HEK293 (cell line): Measurements from ENCODE around the gene ACOT7.

ENCODE experiments used
- PATZ1 ChIP-seq: fragments of 450-650 bp; formaldehyde crosslinking; IDR thresholded peaks from 2 replicates; pipeline ENCODE4 v1.5.1; 2016; ENCODE audit warnings: missing biosample characterization, missing genetic modification characterization
- PRDM6 ChIP-seq: fragments of 450-650 bp; formaldehyde crosslinking; IDR thresholded peaks from 2 replicates; pipeline ENCODE4 v1.5.1; 2017; ENCODE audit warnings: missing biosample characterization, missing genetic modification characterization
- ZNF239 ChIP-seq: fragments of 450-650 bp; formaldehyde crosslinking; IDR thresholded peaks from 2 replicates; pipeline ENCODE4 v1.5.1; 2016; ENCODE audit warnings: missing biosample characterization, missing genetic modification characterization
- TF ChIP-seq, protein P1 (sequence below): fragments of 450-650 bp; formaldehyde crosslinking; IDR thresholded peaks from 2 replicates; pipeline ENCODE4 v1.5.1; 2016; ENCODE audit warnings: missing biosample characterization, missing genetic modification characterization
- TF ChIP-seq, protein P2 (sequence below): fragments of 450-650 bp; formaldehyde crosslinking; IDR thresholded peaks from 2 replicates; pipeline ENCODE4 v1.5.1; 2016; ENCODE audit warnings: missing biosample characterization, missing genetic modification characterization

GRCh38 chr1:6266641-6267040, 126.9 kb downstream of the ACOT7 start:
- no peak for TF ChIP-seq ZNF239 (tag by site-specific recombination)
- TF ChIP-seq, protein P1, sequence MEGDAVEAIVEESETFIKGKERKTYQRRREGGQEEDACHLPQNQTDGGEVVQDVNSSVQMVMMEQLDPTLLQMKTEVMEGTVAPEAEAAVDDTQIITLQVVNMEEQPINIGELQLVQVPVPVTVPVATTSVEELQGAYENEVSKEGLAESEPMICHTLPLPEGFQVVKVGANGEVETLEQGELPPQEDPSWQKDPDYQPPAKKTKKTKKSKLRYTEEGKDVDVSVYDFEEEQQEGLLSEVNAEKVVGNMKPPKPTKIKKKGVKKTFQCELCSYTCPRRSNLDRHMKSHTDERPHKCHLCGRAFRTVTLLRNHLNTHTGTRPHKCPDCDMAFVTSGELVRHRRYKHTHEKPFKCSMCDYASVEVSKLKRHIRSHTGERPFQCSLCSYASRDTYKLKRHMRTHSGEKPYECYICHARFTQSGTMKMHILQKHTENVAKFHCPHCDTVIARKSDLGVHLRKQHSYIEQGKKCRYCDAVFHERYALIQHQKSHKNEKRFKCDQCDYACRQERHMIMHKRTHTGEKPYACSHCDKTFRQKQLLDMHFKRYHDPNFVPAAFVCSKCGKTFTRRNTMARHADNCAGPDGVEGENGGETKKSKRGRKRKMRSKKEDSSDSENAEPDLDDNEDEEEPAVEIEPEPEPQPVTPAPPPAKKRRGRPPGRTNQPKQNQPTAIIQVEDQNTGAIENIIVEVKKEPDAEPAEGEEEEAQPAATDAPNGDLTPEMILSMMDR (tag by site-specific recombination) = no peak
- no peak for TF ChIP-seq PRDM6 (tag by site-specific recombination)
- no peak for TF ChIP-seq PATZ1
- TF ChIP-seq, protein P2, sequence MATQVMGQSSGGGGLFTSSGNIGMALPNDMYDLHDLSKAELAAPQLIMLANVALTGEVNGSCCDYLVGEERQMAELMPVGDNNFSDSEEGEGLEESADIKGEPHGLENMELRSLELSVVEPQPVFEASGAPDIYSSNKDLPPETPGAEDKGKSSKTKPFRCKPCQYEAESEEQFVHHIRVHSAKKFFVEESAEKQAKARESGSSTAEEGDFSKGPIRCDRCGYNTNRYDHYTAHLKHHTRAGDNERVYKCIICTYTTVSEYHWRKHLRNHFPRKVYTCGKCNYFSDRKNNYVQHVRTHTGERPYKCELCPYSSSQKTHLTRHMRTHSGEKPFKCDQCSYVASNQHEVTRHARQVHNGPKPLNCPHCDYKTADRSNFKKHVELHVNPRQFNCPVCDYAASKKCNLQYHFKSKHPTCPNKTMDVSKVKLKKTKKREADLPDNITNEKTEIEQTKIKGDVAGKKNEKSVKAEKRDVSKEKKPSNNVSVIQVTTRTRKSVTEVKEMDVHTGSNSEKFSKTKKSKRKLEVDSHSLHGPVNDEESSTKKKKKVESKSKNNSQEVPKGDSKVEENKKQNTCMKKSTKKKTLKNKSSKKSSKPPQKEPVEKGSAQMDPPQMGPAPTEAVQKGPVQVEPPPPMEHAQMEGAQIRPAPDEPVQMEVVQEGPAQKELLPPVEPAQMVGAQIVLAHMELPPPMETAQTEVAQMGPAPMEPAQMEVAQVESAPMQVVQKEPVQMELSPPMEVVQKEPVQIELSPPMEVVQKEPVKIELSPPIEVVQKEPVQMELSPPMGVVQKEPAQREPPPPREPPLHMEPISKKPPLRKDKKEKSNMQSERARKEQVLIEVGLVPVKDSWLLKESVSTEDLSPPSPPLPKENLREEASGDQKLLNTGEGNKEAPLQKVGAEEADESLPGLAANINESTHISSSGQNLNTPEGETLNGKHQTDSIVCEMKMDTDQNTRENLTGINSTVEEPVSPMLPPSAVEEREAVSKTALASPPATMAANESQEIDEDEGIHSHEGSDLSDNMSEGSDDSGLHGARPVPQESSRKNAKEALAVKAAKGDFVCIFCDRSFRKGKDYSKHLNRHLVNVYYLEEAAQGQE (tag by site-specific recombination) = no peak
